GM12892 (cell line): Measurements from ENCODE around the gene RAN.

Source experiments
- POLR2A ChIP-seq: IDR thresholded peaks from 2 replicates; pipeline ENCODE4 v1.6.1; 2011; ENCODE audit warnings: low read depth, low read length, control low read depth
- TAF1 ChIP-seq: IDR thresholded peaks from 2 replicates; pipeline ENCODE4 v1.6.1; 2011; ENCODE audit warnings: low read depth, mild to moderate bottlenecking, control low read depth, low read length, borderline replicate concordance

DNA sequence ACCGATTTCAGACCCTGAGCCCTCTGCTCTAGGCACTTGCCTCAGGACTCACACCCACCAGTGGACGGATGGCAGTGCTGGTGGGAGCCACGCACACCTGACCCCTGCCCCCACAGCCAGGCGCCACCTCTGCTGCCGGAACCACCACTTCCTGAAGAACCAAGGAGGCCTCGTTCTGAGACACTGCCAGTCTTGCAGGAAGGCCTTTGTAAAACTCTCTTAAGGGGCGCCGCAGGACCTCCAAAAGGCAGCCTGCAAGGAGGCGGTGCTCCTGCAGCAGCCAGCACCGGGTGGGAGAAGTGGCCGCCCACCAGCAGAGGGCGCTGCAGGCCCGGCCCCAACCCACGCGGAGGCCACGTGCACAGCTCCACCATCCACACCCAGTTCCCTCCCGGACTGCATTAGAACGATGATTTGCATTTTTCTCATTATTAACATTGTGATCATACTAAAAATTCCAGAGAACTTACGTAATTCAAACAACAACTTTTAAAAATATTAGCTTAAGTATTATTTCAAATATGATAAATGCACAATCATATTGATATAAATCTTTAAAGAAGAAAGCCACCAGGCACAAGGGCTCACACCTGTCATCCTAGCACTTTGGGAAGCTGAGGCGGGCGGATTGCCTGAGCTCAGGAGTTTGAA, 45.6 kb upstream of the RAN start:
- no peak for TF ChIP-seq TAF1
- no peak for TF ChIP-seq POLR2A
